Activated CD8-positive, alpha-beta memory T cell treated with anti-CD3 and anti-CD28 coated beads for 1 hour (primary cell): ENCODE measurements around the gene NUDT5.
A peak's percentile ranks its signal among the peaks of the same experiment; 100 is the strongest.

ENCODE experiments used
- DNase-seq, 2 donors: peaks; one replicate each; pipeline ENCODE4 v3.0.0-alpha.2; 2020; ENCODE audit warnings: low read depth in 1 of 2; ENCODE audit errors: extremely low read depth in 1 of 2

NUDT5 gene

GRCh38 chr10:12165999-12166775 lies 29.5 kb downstream of the NUDT5 start:
- no peak for DNase-seq

GRCh38 chr10:12165036-12165435 lies 30.7 kb downstream of the NUDT5 start:
- DNase-seq: no peak

GRCh38 chr10:12164085-12164484 lies 31.6 kb downstream of the NUDT5 start:
- no peak for DNase-seq

- no peak for DNase-seq
These were observed 32.8 kb downstream of the NUDT5 start for GRCh38 chr10:12162927-12163326.

GRCh38 chr10:12160664-12161063 lies 35.0 kb downstream of the NUDT5 start:
- DNase-seq: no peak

GRCh38 chr10:12158111-12158510 lies 37.6 kb downstream of the NUDT5 start:
- no peak for DNase-seq

- DNase-seq: no peak
These were observed 39.1 kb downstream of the NUDT5 start for GRCh38 chr10:12156367-12157123.

GRCh38 chr10:12154516-12154915 lies 41.2 kb downstream of the NUDT5 start:
- DNase-seq: no peak

- DNase-seq: no peak
These were observed 45.5 kb downstream of the NUDT5 start for GRCh38 chr10:12150163-12150562.

GRCh38 chr10:12144538-12144937 lies 51.2 kb downstream of the NUDT5 start:
- DNase-seq: no peak

- DNase-seq: no peak
These were observed 55.7 kb downstream of the NUDT5 start for GRCh38 chr10:12140038-12140437.

GRCh38 chr10:12135631-12136030 lies 60.1 kb downstream of the NUDT5 start:
- DNase-seq: no peak

- no peak for DNase-seq
These were observed 65.3 kb downstream of the NUDT5 start for GRCh38 chr10:12130237-12130872.

- peak; percentile 89 to 99 for DNase-seq
These were observed 66.2 kb downstream of the NUDT5 start, which contains the start of gene SEC61A2 for GRCh38 chr10:12129222-12130111. SEC61A2 (plus strand) TSS chr10:12129677; CDS start chr10:12129788, 111 bp downstream.

GRCh38 chr10:12121673-12122072 lies 74.0 kb downstream of the NUDT5 start:
- no peak for DNase-seq
